A549 (cell line): ENCODE results near the gene AVPI1. TPM values are rescaled to one million over a fixed set of nuclear protein-coding genes. Genes with fewer than 3 reads are reported as not detected.
"Not testable (repeated sequence)": the region's sequence is repeated elsewhere in the genome, so short reads cannot be mapped to it uniquely, and the experiment has no call there.

Experiments used
- ATAC-seq, 2 experiments: fragments of 200-7000 bp in 1 of 2; fragments of >200 bp in 1 of 2; cut with Nextera tagmentation in 1 of 2; cut with Tn5 transposase in 1 of 2; 3 replicates each; pipeline versions ENCODE4 v1.8.0 to v1.9.1; 2018 to 2020; ENCODE audit warnings: mild to moderate bottlenecking in 1 of 2, moderate library complexity in 1 of 2
- CTCF ChIA-PET: fragments of 300-600 bp; sonication (Branson Sonifier 250); formaldehyde crosslinking; extraction: SDS; loops from one replicate; lab custom pipeline; 2021; ENCODE audit warnings: antibody characterized with exemption, inconsistent platforms; lab: Yijun Ruan, JAX
- POLR2A ChIA-PET: fragments of 350-600 bp; formaldehyde crosslinking; extraction: SDS; loops from one replicate; lab custom pipeline; 2021; ENCODE audit warnings: antibody characterized with exemption, inconsistent platforms; lab: Yijun Ruan, JAX
- DNase-seq, 2 experiments: peaks; one replicate each; pipeline versions ENCODE4 v3.0.0 to v3.0.0-alpha.2; 2011 to 2016; ENCODE audit warnings: low read depth in 1 of 2, low spot score in 1 of 2
- FAIRE-seq: peaks from 2 replicates; lab custom pipeline; 2011; peaks lifted over from hg19 to GRCh38; lab: Jason Lieb, UNC
- H3K27ac ChIP-seq, 2 experiments: fragments of >200 bp; sonication (Bioruptor Twin); formaldehyde crosslinking; 3 replicates each; pipeline ENCODE4 v1.5.1; 2016 to 2017
- H3K4me1 ChIP-seq: fragments of >200 bp; sonication (Bioruptor Twin); formaldehyde crosslinking; 3 replicates; pipeline ENCODE4 v1.6.1; 2016
- H3K4me2 ChIP-seq: fragments of >200 bp; sonication (Bioruptor Twin); formaldehyde crosslinking; 3 replicates; pipeline ENCODE4 v1.6.1; 2016
- H3K4me3 ChIP-seq: fragments of >200 bp; sonication (Bioruptor Twin); formaldehyde crosslinking; 3 replicates; pipeline ENCODE4 v1.5.1; 2016
- H3K9me3 ChIP-seq: fragments of >200 bp; sonication (Bioruptor Twin); formaldehyde crosslinking; 3 replicates; pipeline ENCODE4 v1.6.1; 2016
- BHLHE40 ChIP-seq: IDR thresholded peaks from 2 replicates; pipeline ENCODE4 v1.6.1; 2012; ENCODE audit warnings: low read depth, low read length, inconsistent platforms
- CTCF ChIP-seq: fragments of >200 bp; sonication (Bioruptor Twin); formaldehyde crosslinking; IDR thresholded peaks from 3 replicates; pipeline ENCODE4 v1.5.1; 2016
- EHF ChIP-seq: fragments of 250-450 bp; sonication (Bioruptor Pico); IDR thresholded peaks from 2 replicates; pipeline ENCODE4 v1.5.0; 2020; ENCODE audit warnings: mild to moderate bottlenecking
- ELK1 ChIP-seq: fragments of 150-350 bp; IDR thresholded peaks from 2 replicates; pipeline ENCODE4 v1.6.1; 2014; ENCODE audit warnings: low read depth, mild to moderate bottlenecking, low read length
- ESRRA ChIP-seq: fragments of 150-350 bp; IDR thresholded peaks from 2 replicates; pipeline ENCODE4 v1.6.1; 2014; ENCODE audit warnings: mild to moderate bottlenecking, low read length, borderline replicate concordance
- FOSL2 ChIP-seq, 2 experiments: fragments of 450-650 bp in 1 of 2; fragments of >200 bp in 1 of 2; sonication (Bioruptor Twin) in 1 of 2; formaldehyde crosslinking; IDR thresholded peaks; 2 replicates each; pipeline versions ENCODE4 v1.5.0 to v1.6.1; 2016 to 2020; ENCODE audit warnings: mild to moderate bottlenecking in 1 of 2, moderate library complexity in 1 of 2
- MAX ChIP-seq: IDR thresholded peaks from 2 replicates; pipeline ENCODE4 v1.6.1; 2012
- PBX3 ChIP-seq: IDR thresholded peaks from 2 replicates; pipeline ENCODE4 v1.6.1; 2012
- RAD21 ChIP-seq, 2 experiments: fragments of >200 bp in 1 of 2; sonication (Bioruptor Twin) in 1 of 2; formaldehyde crosslinking in 1 of 2; IDR thresholded peaks in 1 of 2; conservative IDR thresholded peaks in 1 of 2; 2 replicates in 1 of 2; 3 replicates in 1 of 2; pipeline ENCODE4 v1.6.1; 2012 to 2018; ENCODE audit warnings: inconsistent platforms in 1 of 2
- RCOR1 ChIP-seq: fragments of 150-350 bp; IDR thresholded peaks from 2 replicates; pipeline ENCODE4 v1.6.1; 2014; ENCODE audit warnings: antibody characterized with exemption, low read length, low read depth
- REST ChIP-seq: fragments of 200-600 bp; sonication (generic); IDR thresholded peaks from 2 replicates; pipeline ENCODE4 v1.6.1; 2016; ENCODE audit warnings: antibody characterized with exemption, mild to moderate bottlenecking, moderate library complexity
- SMC3 ChIP-seq: fragments of >200 bp; sonication (Bioruptor Twin); formaldehyde crosslinking; IDR thresholded peaks from 3 replicates; pipeline ENCODE4 v1.6.1; 2018; ENCODE audit warnings: inconsistent platforms
- WGBS: methylation state at CpG from one replicate; pipeline ENCODE4 v1.1.6; 2017; ENCODE audit errors: missing lambda C conversion rate; 5-methylcytosine and 5-hydroxymethylcytosine counted together
- polyA plus RNA-seq, 4 experiments: library from polyadenylated mRNA; depleted of rRNA in 3 of 4; stranded (reverse); fragments of >200 nt; fragmentation: RNase III in 1 of 4; extraction: RNeasy Plus Mini Kit Qiagen cat#74134 plus additional on column Dnase treatment in 1 of 4; gene quantifications; 2 replicates in 3 of 4; 3 replicates in 1 of 4; pipeline ENCODE4 v1.2.3, GENCODE V29; 2011 to 2017

The AVPI1 gene
- polyA plus RNA-seq, 2 of the 4 experiments (the other 2 are of a cell fraction), result 48.7 to 70.3 TPM

DNA sequence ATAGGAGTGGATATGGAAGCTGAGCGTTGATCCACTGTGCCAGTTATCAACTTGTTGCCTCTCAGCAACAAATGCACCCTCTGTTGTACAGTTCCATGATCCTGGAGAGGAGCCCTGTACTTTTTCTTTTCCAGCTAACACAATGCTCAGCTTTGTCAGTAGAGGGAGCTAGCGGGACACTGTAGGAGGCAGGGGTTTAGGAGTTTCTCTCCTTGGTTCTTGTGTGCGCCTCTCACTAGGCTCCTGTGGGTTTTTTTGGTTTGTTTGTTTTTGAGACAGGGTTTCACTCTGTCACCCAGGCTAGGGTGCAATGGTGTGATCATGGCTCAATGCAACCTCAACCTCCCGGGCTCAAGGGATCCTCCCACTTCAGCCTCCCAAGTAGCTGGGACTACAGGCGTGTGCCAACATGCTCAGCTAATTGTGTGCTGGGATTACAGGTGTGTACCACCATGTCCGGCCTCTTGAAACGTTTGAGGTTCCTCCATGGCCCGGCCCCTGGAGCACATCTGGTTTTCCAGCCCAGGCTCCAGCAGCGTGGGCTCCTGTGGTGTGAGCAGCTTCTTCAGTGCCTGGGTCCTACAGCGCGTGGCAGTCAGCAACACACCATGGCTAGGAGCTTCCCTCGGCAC lies 14.5 kb upstream of the AVPI1 start:
- Histone ChIP-seq H3K4me1 (peaks cover 12% of the 10 kb centered on the region), H3K27ac (peak overlapping the region; percentile 63 to 74), H3K4me2 (peak overlapping the region; percentile 54), H3K4me3 (no peak overlapping the region), H3K9me3 (no peaks in the 10 kb centered on the region)
- CTCF ChIA-PET, result interaction anchor here (0.6 to 36.9 kb wide), 23 partner anchors 21 to 349 kb away, joined by 3 to 1127 read pairs (median 4); partner anchors contain the start of genes ANKRD2, AVPI1, MARVELD1 and ZFYVE27
- 45% methylated on average over 11 of the region's 12 CpGs for WGBS
- FAIRE-seq (peak; percentile 23), DNase-seq (peak; percentile 74 to 88), ATAC-seq (peak; percentile 94 to 97)
- POLR2A ChIA-PET, result interaction anchor here (0.8 to 4.1 kb wide), 6 partner anchors 12 to 35 kb away, joined by 3 to 40 read pairs (median 5); partner anchors contain the start of genes AVPI1, MARVELD1 and ZFYVE27
- TF ChIP-seq BHLHE40 (no peak), RCOR1 (no peak), CTCF (peak; percentile 88), SMC3 (peak; percentile 78), RAD21 (conservative IDR thresholded peaks at IDR 0.05 in 1 of 2, IDR thresholded peaks at IDR 0.05 in 1 of 2) (peak; percentile 76 to 89)

DNA sequence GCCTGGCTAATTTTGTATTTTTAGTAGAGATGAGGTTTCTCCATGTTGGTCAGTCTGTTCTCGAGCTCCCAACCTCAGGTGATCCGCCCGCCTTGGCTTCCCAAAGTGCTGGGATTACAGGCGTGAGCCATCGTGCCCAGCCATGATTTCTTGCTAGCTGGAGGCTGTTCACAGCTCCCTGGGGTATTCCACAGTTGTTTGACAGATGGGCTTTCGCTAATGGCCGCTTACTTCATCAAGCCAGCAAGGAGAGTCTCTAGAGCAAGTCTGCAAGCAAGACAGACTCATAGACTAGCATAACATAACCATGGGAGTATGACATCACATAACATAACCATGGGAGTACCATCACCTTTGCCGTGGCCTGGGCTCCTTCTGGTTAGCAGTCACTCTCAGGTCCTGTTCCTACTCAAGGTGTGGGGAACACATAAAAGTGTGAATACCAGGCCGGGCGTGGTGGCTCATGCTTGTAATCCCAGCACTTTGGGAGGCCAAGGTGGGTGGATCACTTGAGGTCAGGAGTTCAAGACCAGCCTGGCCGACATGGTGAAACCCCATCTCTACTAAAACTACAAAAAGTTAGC lies 11.1 kb upstream of the AVPI1 start:
- DNase-seq, H3K4me3 ChIP-seq, ATAC-seq, FAIRE-seq, H3K4me2 ChIP-seq, H3K9me3 ChIP-seq, H3K27ac ChIP-seq: not testable (repeated sequence)
- POLR2A ChIA-PET, result interaction anchor here (0.6 to 1.1 kb wide), 2 partner anchors 11 to 14 kb away, joined by 4 to 7 read pairs; partner anchors contain the start of gene AVPI1
- CTCF ChIA-PET, result interaction anchor here (0.7 to 5.5 kb wide), 12 partner anchors 8 to 225 kb away, joined by 3 to 52 read pairs (median 6); partner anchors contain the start of genes AVPI1 and MARVELD1
- 86% methylated on average over 11 of the region's 11 CpGs for WGBS
- H3K4me1 ChIP-seq, result peaks cover 12% of the 10 kb centered on the region

- Histone ChIP-seq H3K9me3 (no peaks in the 10 kb centered on the region), H3K4me2 (peak overlapping the region; percentile 78), H3K27ac (peak overlapping the region; percentile 93 to 94), H3K4me1 (peaks cover 35% of the 10 kb centered on the region), H3K4me3 (no peak overlapping the region)
- POLR2A ChIA-PET, result interaction anchor here (1.7 to 3.4 kb wide), 2 partner anchors 12 to 19 kb away, joined by 6 to 34 read pairs; no protein-coding TSS in a partner anchor
- DNase-seq, result no peak
- TF ChIP-seq ESRRA, result no peak
- no peak for TF ChIP-seq ELK1
- no peak for TF ChIP-seq FOSL2 (IDR thresholded peaks at IDR 0.05)
- no peak for TF ChIP-seq FOSL2 (CRISPR knock-in tag; IDR thresholded peaks at IDR 0.05)
- TF ChIP-seq EHF (CRISPR knock-in tag), result no peak
- no peak for TF ChIP-seq MAX
- no peak for TF ChIP-seq REST
- no peak for TF ChIP-seq RCOR1
- no peak for TF ChIP-seq PBX3
- FAIRE-seq, result no peak
- 69% methylated on average over 3 of the region's 3 CpGs for WGBS
- CTCF ChIA-PET, result interaction anchor here (1.2 to 37.6 kb wide), 3 partner anchors 14 to 179 kb away, joined by 3 to 1127 read pairs (median 94); partner anchors contain the start of genes MARVELD1 and ZFYVE27
- ATAC-seq, result no peak
These were observed 3.1 kb upstream of the AVPI1 start for GRCh38 chr10:97690133-97690532.
